SK-N-SH treated with all-trans-retinoic acid at 6 μM for 48 hours (cell line): ENCODE measurements around the gene C1QTNF12.

Experiments used
- CSDC2 ChIP-seq: fragments of 250-450 bp; sonication (Bioruptor Pico); IDR thresholded peaks from 2 replicates; pipeline ENCODE4 v1.5.0; 2020; ENCODE audit warnings: mild to moderate bottlenecking, moderate library complexity
- TOX ChIP-seq: fragments of 250-450 bp; sonication (Bioruptor Pico); IDR thresholded peaks from 2 replicates; pipeline ENCODE4 v1.8.0; 2021; ENCODE audit warnings: mild to moderate bottlenecking, moderate library complexity, borderline replicate concordance
- ZC3H10 ChIP-seq: fragments of 250-450 bp; sonication (Bioruptor Pico); IDR thresholded peaks from 2 replicates; pipeline ENCODE4 v1.5.1; 2021; ENCODE audit warnings: mild to moderate bottlenecking, moderate library complexity
- ZFP3 ChIP-seq: fragments of 250-450 bp; sonication (Bioruptor Pico); IDR thresholded peaks from 2 replicates; pipeline ENCODE4 v1.5.0; 2020; ENCODE audit warnings: mild to moderate bottlenecking, moderate library complexity
- ZNF565 ChIP-seq: fragments of 450-650 bp; formaldehyde crosslinking; conservative IDR thresholded peaks from 2 replicates; pipeline ENCODE4 v1.5.0; 2020; ENCODE audit warnings: low read depth, mild to moderate bottlenecking, moderate library complexity

DNA sequence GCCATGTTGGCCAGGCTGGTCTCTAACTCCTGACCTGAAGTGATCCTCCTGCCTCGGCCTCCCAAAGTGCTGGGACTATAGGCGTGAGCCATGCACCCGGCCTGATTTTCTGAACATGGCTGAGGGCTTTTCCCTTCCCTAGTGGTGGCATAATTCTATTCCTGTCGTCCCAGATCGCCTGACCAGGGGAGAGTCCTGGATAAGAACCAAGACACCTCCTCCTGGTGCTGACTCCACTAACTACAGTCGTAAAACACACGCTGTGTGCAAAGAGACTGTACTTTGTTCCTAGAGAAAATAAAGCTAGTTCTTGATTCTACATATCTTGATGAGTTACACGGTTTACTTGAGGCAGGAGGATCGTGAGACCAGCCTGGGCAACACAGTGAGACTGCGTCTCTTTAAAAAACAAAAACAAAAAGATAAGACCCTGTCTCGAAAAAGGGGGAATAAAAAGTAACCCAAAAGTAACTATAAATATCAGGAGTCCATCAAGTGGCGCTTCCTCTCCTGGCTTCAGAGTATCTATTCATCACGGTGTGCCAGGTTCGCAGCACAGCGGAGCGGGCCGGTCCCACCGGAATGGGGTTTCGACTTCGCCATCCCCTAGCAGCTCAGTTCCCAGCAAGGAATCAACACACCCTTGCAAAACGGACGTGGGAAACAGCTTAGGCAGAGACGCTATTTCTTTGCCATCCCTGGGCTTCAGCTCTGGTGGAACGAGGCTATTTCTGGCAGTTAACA, 15.7 kb downstream of the C1QTNF12 start:
- TF ChIP-seq CSDC2 (no peak), ZFP3 (CRISPR knock-in tag) (no peak), TOX (no peak), ZC3H10 (CRISPR knock-in tag) (no peak), ZNF565 (CRISPR knock-in tag) (no peak)
